Neural progenitor cell (in vitro differentiated cells): Measurements from ENCODE around the gene ZNF423. TPM values are rescaled to one million over a fixed set of nuclear protein-coding genes. Genes with fewer than 3 reads are reported as not detected.

Experiments used
- DNase-seq: peaks from one replicate; pipeline ENCODE4 v3.0.0-alpha.2; 2016; ENCODE audit warnings: low spot score
- H2AFZ ChIP-seq: fragments of 200-600 bp; sonication (generic); replicated peaks from 2 replicates; pipeline ENCODE4 v1.6.1; 2016; ENCODE audit warnings: antibody characterized with exemption
- H3F3A ChIP-seq: fragments of 200-600 bp; sonication (generic); 2 replicates; pipeline ENCODE4 v1.6.1; 2016; ENCODE audit warnings: antibody characterized with exemption, low read depth
- H3K27ac ChIP-seq: fragments of 200-600 bp; sonication (generic); 2 replicates; pipeline ENCODE4 v1.5.1; 2016; ENCODE audit warnings: mild to moderate bottlenecking
- H3K27me3 ChIP-seq: fragments of 200-600 bp; sonication (generic); 2 replicates; pipeline ENCODE4 v1.6.1; 2016; ENCODE audit warnings: mild to moderate bottlenecking, moderate library complexity
- H3K36me3 ChIP-seq: fragments of 200-600 bp; sonication (generic); 2 replicates; pipeline ENCODE4 v1.5.1; 2016
- H3K4me1 ChIP-seq: fragments of 200-600 bp; sonication (generic); 2 replicates; pipeline ENCODE4 v1.6.1; 2016; ENCODE audit warnings: mixed run types
- H3K4me2 ChIP-seq: fragments of 200-600 bp; sonication (generic); 2 replicates; pipeline ENCODE4 v1.6.1; 2016
- H3K4me3 ChIP-seq: fragments of 200-600 bp; sonication (generic); 2 replicates; pipeline ENCODE4 v1.5.1; 2016
- H3K79me2 ChIP-seq: fragments of 200-600 bp; sonication (generic); 2 replicates; pipeline ENCODE4 v1.6.1; 2016; ENCODE audit warnings: low read depth
- H3K9ac ChIP-seq: fragments of 200-600 bp; sonication (generic); 2 replicates; pipeline ENCODE4 v1.6.1; 2016
- H3K9me3 ChIP-seq: fragments of 200-600 bp; sonication (generic); 2 replicates; pipeline ENCODE4 v1.5.1; 2016; ENCODE audit warnings: low read depth
- H4K20me1 ChIP-seq: fragments of 200-600 bp; sonication (generic); 2 replicates; pipeline ENCODE4 v1.6.1; 2016; ENCODE audit warnings: low read depth
- H3K27ac Mint-ChIP-seq: 3 replicates; pipeline ENCODE4 v1.8.0; 2021; ENCODE audit warnings: mixed read lengths
- H3K27me3 Mint-ChIP-seq: 2 replicates; pipeline ENCODE4 v1.8.0; 2022; ENCODE audit warnings: low read depth, mild to moderate bottlenecking, inconsistent platforms, moderate library complexity, mixed read lengths; ENCODE audit not compliant: insufficient read depth
- H3K36me3 Mint-ChIP-seq: 3 replicates; pipeline ENCODE4 v1.8.0; 2021; ENCODE audit warnings: mixed read lengths
- H3K4me1 Mint-ChIP-seq: 3 replicates; pipeline ENCODE4 v1.8.0; 2021; ENCODE audit warnings: mixed read lengths
- H3K4me3 Mint-ChIP-seq: 3 replicates; pipeline ENCODE4 v1.8.0; 2021; ENCODE audit warnings: mild to moderate bottlenecking, moderate library complexity, mixed read lengths
- H3K9me3 Mint-ChIP-seq: 3 replicates; pipeline ENCODE4 v1.8.0; 2020; ENCODE audit warnings: mixed read lengths
- EZH2 ChIP-seq: fragments of 200-600 bp; sonication (generic); IDR thresholded peaks from 2 replicates; pipeline ENCODE4 v1.6.1; 2017; ENCODE audit warnings: antibody characterized with exemption, mild to moderate bottlenecking, moderate library complexity
- EZH2phosphoT487 ChIP-seq: fragments of 200-600 bp; sonication (generic); IDR thresholded peaks from 2 replicates; pipeline ENCODE4 v1.6.1; 2017; ENCODE audit warnings: antibody characterized with exemption
- total RNA-seq: library from RNA; depleted of rRNA; stranded (reverse); fragments of >200 nt; gene quantifications from 2 replicates; pipeline ENCODE4 v1.2.3, GENCODE V29; 2015; ENCODE audit warnings: low replicate concordance
- TF ChIP-seq, protein P1 (sequence below): fragments of 200-600 bp; sonication (generic); IDR thresholded peaks from 2 replicates; pipeline ENCODE4 v1.5.1; 2017; ENCODE audit warnings: antibody characterized with exemption, mild to moderate bottlenecking

The ZNF423 gene
- total RNA-seq, 1 donor from 2014 or later, result 21.9 TPM

DNA sequence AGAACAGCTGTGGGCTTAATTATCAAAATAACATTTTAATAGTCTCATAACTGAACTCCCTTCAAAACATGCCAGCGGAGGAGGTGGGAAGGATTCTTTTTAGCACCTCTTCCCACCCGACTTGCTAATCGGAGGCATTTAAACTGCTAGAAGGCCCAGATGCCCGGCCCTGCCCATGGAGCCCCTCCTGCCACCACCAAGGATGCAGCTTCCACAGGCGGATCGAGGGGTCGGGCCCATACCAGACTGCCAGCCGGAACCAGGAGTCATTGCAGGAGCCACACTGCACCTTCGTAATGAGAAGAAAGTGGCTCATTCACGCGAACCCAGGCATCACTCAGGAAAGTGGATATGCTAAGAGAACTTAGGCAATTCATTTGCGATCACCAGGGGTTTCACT lies 281.1 kb downstream of the ZNF423 start:
- H3K4me1 ChIP-seq, result peaks cover 14% of the 10 kb centered on the region
- H3K36me3 Mint-ChIP-seq, result peaks cover 35% of the 10 kb centered on the region
- DNase-seq, result no peak
- no peaks in the 10 kb centered on the region for H3K27me3 ChIP-seq
- H3K79me2 ChIP-seq, result peaks cover 12% of the 10 kb centered on the region
- H3K4me3 Mint-ChIP-seq, result no peak overlapping the region
- H2AFZ ChIP-seq, result no peak overlapping the region
- H3K9ac ChIP-seq, result no peak overlapping the region
- peaks cover 2% of the 10 kb centered on the region for H3K27me3 Mint-ChIP-seq
- no peak overlapping the region for H3K4me2 ChIP-seq
- no peaks in the 10 kb centered on the region for H3F3A ChIP-seq
- H3K4me1 Mint-ChIP-seq, result peaks cover 25% of the 10 kb centered on the region
- H3K4me3 ChIP-seq, result no peak overlapping the region
- no peak overlapping the region for H3K27ac Mint-ChIP-seq
- H3K9me3 Mint-ChIP-seq, result peaks cover 3% of the 10 kb centered on the region
- H4K20me1 ChIP-seq, result peaks cover 4% of the 10 kb centered on the region
- no peak for TF ChIP-seq EZH2
- TF ChIP-seq, protein P1, sequence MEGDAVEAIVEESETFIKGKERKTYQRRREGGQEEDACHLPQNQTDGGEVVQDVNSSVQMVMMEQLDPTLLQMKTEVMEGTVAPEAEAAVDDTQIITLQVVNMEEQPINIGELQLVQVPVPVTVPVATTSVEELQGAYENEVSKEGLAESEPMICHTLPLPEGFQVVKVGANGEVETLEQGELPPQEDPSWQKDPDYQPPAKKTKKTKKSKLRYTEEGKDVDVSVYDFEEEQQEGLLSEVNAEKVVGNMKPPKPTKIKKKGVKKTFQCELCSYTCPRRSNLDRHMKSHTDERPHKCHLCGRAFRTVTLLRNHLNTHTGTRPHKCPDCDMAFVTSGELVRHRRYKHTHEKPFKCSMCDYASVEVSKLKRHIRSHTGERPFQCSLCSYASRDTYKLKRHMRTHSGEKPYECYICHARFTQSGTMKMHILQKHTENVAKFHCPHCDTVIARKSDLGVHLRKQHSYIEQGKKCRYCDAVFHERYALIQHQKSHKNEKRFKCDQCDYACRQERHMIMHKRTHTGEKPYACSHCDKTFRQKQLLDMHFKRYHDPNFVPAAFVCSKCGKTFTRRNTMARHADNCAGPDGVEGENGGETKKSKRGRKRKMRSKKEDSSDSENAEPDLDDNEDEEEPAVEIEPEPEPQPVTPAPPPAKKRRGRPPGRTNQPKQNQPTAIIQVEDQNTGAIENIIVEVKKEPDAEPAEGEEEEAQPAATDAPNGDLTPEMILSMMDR, result no peak
- no peak for TF ChIP-seq EZH2phosphoT487
- no peak overlapping the region for H3K27ac ChIP-seq
- H3K9me3 ChIP-seq, result no peaks in the 10 kb centered on the region
- H3K36me3 ChIP-seq, result no peaks in the 10 kb centered on the region

DNA sequence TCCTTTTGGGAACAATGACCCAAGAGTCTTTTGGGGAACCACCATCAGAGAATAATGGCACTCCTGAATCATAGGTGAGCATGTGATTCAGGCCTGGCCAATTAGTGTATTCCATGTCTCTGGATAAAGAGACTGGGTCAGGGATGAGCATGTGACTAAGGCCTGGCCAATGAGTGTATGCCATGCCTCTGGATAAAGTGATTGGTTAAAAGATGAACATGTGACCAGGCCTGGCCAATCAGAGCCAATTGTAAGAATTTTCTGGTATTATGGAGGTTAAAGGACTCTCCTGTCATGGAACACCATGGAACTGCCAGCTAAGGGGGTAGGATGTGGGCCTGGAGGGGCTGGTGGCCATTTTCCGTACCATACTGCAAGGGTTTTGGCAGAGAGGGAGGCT lies 288.0 kb downstream of the ZNF423 start:
- Histone ChIP-seq H3F3A (peaks cover 11% of the 10 kb centered on the region), H3K4me1 (peaks cover 35% of the 10 kb centered on the region), H3K9ac (no peak overlapping the region), H3K4me2 (no peak overlapping the region), H3K27ac (no peak overlapping the region), H3K79me2 (peaks cover 15% of the 10 kb centered on the region), H3K27me3 (no peaks in the 10 kb centered on the region), H3K4me3 (no peak overlapping the region), H4K20me1 (peaks cover 8% of the 10 kb centered on the region), H3K36me3 (no peaks in the 10 kb centered on the region), H2AFZ (no peak overlapping the region), H3K9me3 (no peaks in the 10 kb centered on the region)
- no peak for DNase-seq
- no peak for TF ChIP-seq EZH2
- TF ChIP-seq EZH2phosphoT487, result no peak
- TF ChIP-seq, protein P1, result no peak
- Mint-ChIP-seq H3K36me3 (peaks cover 32% of the 10 kb centered on the region), H3K27ac (peak overlapping the region; percentile 7), H3K4me3 (no peak overlapping the region), H3K4me1 (peaks cover 31% of the 10 kb centered on the region), H3K9me3 (peaks cover 7% of the 10 kb centered on the region), H3K27me3 (no peaks in the 10 kb centered on the region)

DNA sequence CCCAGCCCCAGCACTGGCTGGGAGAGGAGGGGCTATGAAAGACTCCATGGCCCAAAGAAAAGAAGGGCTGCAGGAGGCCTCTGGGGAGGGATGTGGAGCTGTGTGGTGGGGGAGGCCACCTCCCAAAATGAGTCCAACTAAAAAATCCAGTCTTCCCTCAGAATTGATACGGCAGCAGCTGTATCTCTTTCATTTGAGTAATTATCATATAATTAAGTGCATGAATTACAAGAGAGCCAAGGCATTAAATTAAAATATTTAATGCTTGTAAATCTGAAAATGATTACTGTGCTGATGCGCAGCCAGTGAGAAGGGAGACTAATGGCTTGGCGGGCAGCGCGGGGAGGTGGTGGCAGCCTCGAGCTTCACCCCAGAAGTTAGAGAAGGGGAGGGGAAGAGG lies 289.5 kb downstream of the ZNF423 start:
- Mint-ChIP-seq H3K4me1 (peaks cover 32% of the 10 kb centered on the region), H3K4me3 (no peak overlapping the region), H3K36me3 (peaks cover 24% of the 10 kb centered on the region), H3K27me3 (no peaks in the 10 kb centered on the region), H3K9me3 (peaks cover 4% of the 10 kb centered on the region), H3K27ac (no peak overlapping the region)
- Histone ChIP-seq H3K9ac (no peak overlapping the region), H3K27me3 (no peaks in the 10 kb centered on the region), H3K36me3 (no peaks in the 10 kb centered on the region), H3K4me1 (peaks cover 35% of the 10 kb centered on the region), H4K20me1 (peaks cover 8% of the 10 kb centered on the region), H3K9me3 (no peaks in the 10 kb centered on the region), H3F3A (peaks cover 11% of the 10 kb centered on the region), H3K79me2 (peaks cover 20% of the 10 kb centered on the region), H3K4me2 (no peak overlapping the region), H3K27ac (no peak overlapping the region), H2AFZ (no peak overlapping the region), H3K4me3 (no peak overlapping the region)
- TF ChIP-seq EZH2, result no peak
- TF ChIP-seq, protein P1, result no peak
- TF ChIP-seq EZH2phosphoT487, result no peak
- DNase-seq, result no peak
